NCI-H1417 treated with DMSO at 0.1 percent for 48 hours (cell line): ENCODE results near the gene LMBRD1.
"Not testable (repeated sequence)": the region's sequence is repeated elsewhere in the genome, so short reads cannot be mapped to it uniquely, and the experiment has no call there.

Experiments
- DNase-seq: peaks from one replicate; lab custom pipeline; 2025; lab: John Stamatoyannopoulos, UW

Gene LMBRD1

GRCh38 chr6:69796642-69797390, at the start of gene LMBRD1:
TSS of gene LMBRD1 (minus strand) at chr6:69797010. CDS start at chr6:69796881, 129 bp downstream.
- DNase-seq = peak; percentile 50

- no peak for DNase-seq
Measured at GRCh38 chr6:69846312-69846711, 49.5 kb upstream of the LMBRD1 start.

- DNase-seq = no peak
Measured at GRCh38 chr6:69843189-69843588, 46.4 kb upstream of the LMBRD1 start.

GRCh38 chr6:69841862-69842261, 45.1 kb upstream of the LMBRD1 start:
- no peak for DNase-seq

GRCh38 chr6:69835414-69836179, 38.8 kb upstream of the LMBRD1 start:
- no peak for DNase-seq

GRCh38 chr6:69832558-69832957, 35.7 kb upstream of the LMBRD1 start:
- DNase-seq = no peak

GRCh38 chr6:69827276-69827893, 30.6 kb upstream of the LMBRD1 start:
- DNase-seq = no peak

- DNase-seq = no peak
Measured at GRCh38 chr6:69825904-69826303, 29.1 kb upstream of the LMBRD1 start.

- not testable (repeated sequence) for DNase-seq
Measured at GRCh38 chr6:69824355-69824754, 27.5 kb upstream of the LMBRD1 start.

GRCh38 chr6:69820438-69820837, 23.6 kb upstream of the LMBRD1 start:
- no peak for DNase-seq

- DNase-seq = no peak
Measured at GRCh38 chr6:69820018-69820417, 23.2 kb upstream of the LMBRD1 start.

- no peak for DNase-seq
Measured at GRCh38 chr6:69819138-69819537, 22.3 kb upstream of the LMBRD1 start.

- no peak for DNase-seq
Measured at GRCh38 chr6:69818223-69818930, 21.6 kb upstream of the LMBRD1 start.

GRCh38 chr6:69817358-69817757, 20.5 kb upstream of the LMBRD1 start:
- DNase-seq = no peak

- no peak for DNase-seq
Measured at GRCh38 chr6:69816569-69816968, 19.8 kb upstream of the LMBRD1 start.

- DNase-seq = no peak
Measured at GRCh38 chr6:69816026-69816425, 19.2 kb upstream of the LMBRD1 start.

- no peak for DNase-seq
Measured at GRCh38 chr6:69813508-69813907, 16.7 kb upstream of the LMBRD1 start.

GRCh38 chr6:69812746-69813427, 16.1 kb upstream of the LMBRD1 start:
- DNase-seq = no peak

- no peak for DNase-seq
Measured at GRCh38 chr6:69802995-69803394, 6.2 kb upstream of the LMBRD1 start.

- DNase-seq = no peak
Measured at GRCh38 chr6:69801711-69802110, 4.9 kb upstream of the LMBRD1 start.

GRCh38 chr6:69801225-69801624, 4.4 kb upstream of the LMBRD1 start:
- DNase-seq = no peak

GRCh38 chr6:69798796-69799195, 2.0 kb upstream of the LMBRD1 start:
- not testable (repeated sequence) for DNase-seq
